Fibroblast of pulmonary artery (primary cell): ENCODE results near the gene ADAP1.

Experiments used
- DNase-seq: peaks from one replicate; pipeline ENCODE4 v3.0.0-alpha.2; 2010; ENCODE audit warnings: low read depth
- H3K4me3 ChIP-seq: replicated peaks from 2 replicates; pipeline ENCODE4 v1.5.1; 2011; ENCODE audit warnings: low read depth, mild to moderate bottlenecking, control low read depth, low read length, moderate library complexity
- TF ChIP-seq, protein P1 (sequence below): IDR thresholded peaks from 2 replicates; pipeline ENCODE4 v1.5.1; 2011; ENCODE audit warnings: mild to moderate bottlenecking, control low read depth, low read length, inconsistent platforms; ENCODE audit errors: missing control alignments

ADAP1 gene

DNA sequence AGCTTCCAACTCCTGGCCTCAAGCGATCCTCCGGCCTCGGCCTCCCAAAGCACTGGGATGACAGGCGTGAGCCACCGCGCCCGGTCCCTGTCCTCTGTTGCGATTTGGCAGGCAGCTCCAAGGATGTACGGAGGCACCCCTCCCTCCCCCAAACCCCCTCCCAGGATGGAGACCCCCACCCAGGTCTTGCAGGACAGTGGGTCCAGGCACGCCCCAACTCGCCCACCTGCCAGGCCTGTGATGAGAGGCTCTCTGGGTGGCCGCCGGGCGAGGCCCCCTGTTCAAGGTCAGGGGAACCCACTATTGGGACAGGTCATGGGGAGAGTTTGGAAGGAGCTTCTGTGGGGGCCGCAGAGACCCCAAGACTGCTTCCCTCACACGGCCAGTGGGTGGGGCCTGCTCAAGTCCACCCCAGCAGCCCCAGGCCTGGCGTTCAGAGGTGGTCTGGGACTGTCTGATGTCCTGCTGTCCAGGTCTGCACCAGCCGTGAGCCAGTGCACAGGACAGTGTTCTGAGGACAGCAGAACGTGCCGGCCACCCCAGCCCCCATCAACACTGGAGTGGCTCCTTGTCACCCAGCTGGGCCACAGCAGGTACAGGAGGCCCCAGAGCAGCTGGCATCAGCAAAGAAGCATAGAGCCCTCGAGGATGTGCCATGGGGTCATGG is 2.5 kb downstream of the ADAP1 start:
- no peak for DNase-seq
- TF ChIP-seq, protein P1, sequence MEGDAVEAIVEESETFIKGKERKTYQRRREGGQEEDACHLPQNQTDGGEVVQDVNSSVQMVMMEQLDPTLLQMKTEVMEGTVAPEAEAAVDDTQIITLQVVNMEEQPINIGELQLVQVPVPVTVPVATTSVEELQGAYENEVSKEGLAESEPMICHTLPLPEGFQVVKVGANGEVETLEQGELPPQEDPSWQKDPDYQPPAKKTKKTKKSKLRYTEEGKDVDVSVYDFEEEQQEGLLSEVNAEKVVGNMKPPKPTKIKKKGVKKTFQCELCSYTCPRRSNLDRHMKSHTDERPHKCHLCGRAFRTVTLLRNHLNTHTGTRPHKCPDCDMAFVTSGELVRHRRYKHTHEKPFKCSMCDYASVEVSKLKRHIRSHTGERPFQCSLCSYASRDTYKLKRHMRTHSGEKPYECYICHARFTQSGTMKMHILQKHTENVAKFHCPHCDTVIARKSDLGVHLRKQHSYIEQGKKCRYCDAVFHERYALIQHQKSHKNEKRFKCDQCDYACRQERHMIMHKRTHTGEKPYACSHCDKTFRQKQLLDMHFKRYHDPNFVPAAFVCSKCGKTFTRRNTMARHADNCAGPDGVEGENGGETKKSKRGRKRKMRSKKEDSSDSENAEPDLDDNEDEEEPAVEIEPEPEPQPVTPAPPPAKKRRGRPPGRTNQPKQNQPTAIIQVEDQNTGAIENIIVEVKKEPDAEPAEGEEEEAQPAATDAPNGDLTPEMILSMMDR: no peak
- no peak overlapping the region for H3K4me3 ChIP-seq

DNA sequence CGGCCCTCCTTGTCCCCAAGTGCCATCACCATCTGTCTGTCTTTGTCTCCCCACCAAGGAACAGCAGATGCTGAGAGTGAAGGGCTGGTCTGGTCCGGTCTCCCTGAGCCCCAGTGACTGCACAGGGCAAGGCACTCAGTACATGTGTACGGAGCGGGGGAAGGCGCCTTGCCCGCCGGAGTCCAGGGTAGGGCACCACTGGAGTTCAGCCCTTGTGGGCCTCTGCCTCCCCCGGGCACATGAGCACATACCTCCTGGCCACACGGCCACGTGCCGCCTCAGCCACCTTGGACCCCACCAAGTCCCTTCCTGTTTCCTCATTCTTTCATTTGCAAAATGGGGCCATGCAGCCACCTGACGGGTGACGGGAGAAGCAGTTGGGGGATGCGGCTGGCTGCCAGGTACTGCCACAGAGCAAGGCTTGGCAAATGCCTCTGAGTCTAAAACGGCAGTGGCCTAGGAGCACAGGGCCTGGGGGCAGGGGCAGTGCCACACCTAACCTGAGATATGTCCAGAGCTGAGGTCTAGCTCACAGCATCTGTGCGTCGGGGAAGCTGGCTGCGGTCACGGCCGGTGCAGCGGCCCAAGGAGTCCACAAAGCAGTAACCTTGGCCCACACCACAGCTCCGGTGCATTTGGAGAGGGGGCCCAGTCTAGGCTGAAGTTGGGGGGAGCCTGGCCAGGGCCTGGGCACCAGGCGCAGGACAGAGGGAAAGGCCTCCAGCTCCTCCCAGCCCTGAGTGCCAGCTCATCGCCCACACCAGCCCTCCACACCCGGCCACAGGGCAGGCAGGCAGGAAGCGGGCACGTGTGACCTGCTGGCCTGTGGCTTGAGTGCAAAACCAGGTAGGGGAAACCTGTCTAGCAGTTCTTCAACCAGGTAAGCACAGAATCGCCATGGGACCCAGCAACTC is 5.2 kb downstream of the ADAP1 start:
- TF ChIP-seq, protein P1: no peak

GRCh38 chr7:947391-948210 is 6.9 kb downstream of the ADAP1 start:
- TF ChIP-seq, protein P1: no peak
- DNase-seq: no peak
- H3K4me3 ChIP-seq: no peak overlapping the region

More for the DNA sequence above, 5.2 kb downstream of the ADAP1 start:
- no peak overlapping the region for H3K4me3 ChIP-seq
- no peak for DNase-seq

DNA sequence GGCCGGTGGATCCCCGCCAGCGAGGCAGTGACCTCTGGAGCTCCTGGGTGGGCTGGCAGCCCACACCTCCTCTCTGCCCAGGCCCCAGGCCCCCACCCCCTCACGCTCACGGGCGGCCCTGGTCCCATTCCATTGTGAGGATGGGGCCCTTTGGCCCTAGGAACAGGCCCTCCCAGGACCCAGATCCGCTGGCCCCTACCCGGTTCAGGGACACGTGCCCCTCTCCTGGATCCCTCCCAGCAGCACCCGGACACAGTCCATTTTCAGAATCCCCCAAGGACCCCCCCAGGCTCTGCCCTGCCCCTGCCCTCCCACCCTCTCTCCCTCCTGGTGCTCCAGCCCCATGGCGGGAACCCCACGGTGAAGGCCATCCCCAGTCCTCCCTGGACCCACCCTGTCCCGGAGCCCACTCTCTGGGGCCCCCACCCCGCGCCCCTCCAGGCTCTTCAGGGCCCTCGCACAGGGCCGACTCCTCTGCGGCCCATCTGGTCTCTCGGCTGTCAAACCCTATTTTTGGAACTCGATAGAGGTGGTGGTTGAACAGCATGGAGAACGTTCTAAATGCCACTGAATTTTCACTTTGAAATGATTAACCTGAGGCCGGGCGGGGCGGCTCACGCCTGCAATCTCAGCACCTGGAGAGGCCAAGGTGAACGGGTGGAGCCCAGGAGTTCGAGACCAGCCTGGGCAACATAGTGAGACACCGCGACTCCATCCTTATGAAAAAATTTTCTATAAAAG is 8.1 kb downstream of the ADAP1 start:
- no peak for DNase-seq
- TF ChIP-seq, protein P1: no peak
- H3K4me3 ChIP-seq: no peak overlapping the region

- no peak for DNase-seq
- TF ChIP-seq, protein P1: no peak
- no peak overlapping the region for H3K4me3 ChIP-seq
These were observed 8.8 kb downstream of the ADAP1 start for GRCh38 chr7:945556-946255.

DNA sequence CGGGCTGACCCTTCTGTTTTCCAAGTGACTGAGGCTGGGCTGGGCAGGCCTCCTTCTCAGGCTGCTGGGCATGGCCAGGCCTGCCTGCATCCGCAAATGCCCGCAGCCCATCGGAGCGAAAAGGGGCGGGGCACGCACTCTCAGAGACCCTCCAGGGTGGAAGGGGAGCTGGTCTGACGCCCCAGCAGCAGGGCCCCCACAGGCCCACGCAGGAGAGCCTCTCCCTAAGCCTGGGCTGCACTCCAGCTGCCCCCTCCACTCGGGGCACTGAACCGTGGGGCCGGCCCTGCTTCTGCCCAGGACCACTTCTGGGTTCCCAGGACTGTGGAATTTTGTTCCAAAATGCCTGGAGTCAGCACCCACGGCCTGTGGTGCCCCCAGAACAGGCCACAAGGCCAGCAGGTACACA is 9.3 kb downstream of the ADAP1 start:
- no peak for DNase-seq
- H3K4me3 ChIP-seq: no peak overlapping the region
- TF ChIP-seq, protein P1: no peak
